GM18526 (cell line): ENCODE measurements around the gene DNAAF5.

Experiments
- POLR2A ChIP-seq: IDR thresholded peaks from 3 replicates; pipeline ENCODE4 v1.6.1; 2011; ENCODE audit not compliant: insufficient read length; ENCODE audit errors: extremely low read depth

Gene DNAAF5

GRCh38 chr7:726084-726853 is at the start of gene DNAAF5:
DNAAF5 (plus strand) TSS chr7:726699; CDS start chr7:726721, 22 bp downstream.
- peak; percentile 79 for TF ChIP-seq POLR2A

GRCh38 chr7:676972-677385 is 49.5 kb upstream of the DNAAF5 start:
- TF ChIP-seq POLR2A, result no peak

- TF ChIP-seq POLR2A, result no peak
These were observed 45.9 kb upstream of the DNAAF5 start for GRCh38 chr7:680411-681127.

- TF ChIP-seq POLR2A, result no peak
These were observed 44.8 kb upstream of the DNAAF5 start for GRCh38 chr7:681551-682307.

- no peak for TF ChIP-seq POLR2A
These were observed 43.7 kb upstream of the DNAAF5 start for GRCh38 chr7:682810-683209.

- TF ChIP-seq POLR2A, result no peak
These were observed 42.8 kb upstream of the DNAAF5 start for GRCh38 chr7:683526-684205.

GRCh38 chr7:684416-684815 is 42.1 kb upstream of the DNAAF5 start:
- no peak for TF ChIP-seq POLR2A

DNA sequence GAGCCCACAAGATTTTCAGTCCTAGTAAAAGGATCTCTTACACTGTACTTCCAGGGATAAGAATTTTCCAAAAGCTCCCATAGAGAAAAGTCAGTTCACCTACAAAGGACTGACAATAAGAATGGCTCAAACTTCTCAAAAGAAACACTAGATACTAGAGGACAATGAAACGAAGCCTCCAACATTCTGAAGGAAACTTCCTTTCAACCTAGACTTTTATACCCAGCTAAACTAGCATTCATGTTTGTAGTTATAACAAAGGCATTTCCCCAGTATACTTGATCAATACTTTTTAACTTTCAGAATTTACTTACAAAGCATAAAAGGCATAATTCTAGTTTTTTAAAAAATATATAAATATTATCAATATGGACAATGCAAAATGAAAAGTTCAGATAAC is 41.0 kb upstream of the DNAAF5 start:
- TF ChIP-seq POLR2A, result no peak

- no peak for TF ChIP-seq POLR2A
These were observed 35.8 kb upstream of the DNAAF5 start for GRCh38 chr7:690478-691360.

- no peak for TF ChIP-seq POLR2A
These were observed 35.0 kb upstream of the DNAAF5 start for GRCh38 chr7:691361-692045.

DNA sequence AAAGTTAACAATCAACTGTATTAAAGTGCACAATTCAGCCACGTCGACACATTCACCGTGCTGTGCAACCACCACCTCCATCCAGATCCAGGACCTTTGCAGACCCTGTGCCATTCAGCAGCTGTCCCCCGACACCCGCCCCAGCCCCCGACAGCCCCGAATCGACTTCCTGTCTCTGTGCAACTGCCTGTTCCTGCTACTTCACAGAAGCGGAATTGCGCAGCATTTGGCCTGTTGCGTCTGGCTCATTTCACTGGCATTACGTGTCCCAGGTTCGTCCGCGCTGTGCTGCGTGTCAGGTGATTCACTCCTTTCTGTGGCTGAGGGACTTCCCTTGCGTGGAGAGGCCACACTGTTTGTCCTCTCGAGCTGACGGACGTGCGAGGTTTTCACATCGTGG is 33.2 kb upstream of the DNAAF5 start:
- no peak for TF ChIP-seq POLR2A

DNA sequence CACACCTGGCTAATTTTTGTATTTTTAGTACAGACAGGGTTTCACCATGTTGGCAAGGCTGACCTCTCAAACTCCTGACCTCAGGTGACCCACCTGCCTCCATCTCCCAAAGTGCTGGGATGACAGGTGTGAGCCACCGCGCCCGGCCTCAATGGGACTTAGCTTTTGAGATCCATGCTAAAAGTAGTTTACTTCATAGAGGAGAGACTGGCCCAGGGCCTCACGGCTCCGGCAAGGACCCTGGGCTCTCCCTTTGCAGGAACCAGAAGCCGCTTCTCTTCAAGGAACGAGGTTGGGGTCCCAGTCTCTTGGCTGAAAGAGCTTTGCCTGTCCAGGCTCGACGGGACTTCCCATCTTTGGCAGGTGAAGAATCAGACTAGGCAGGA is 30.1 kb upstream of the DNAAF5 start:
- no peak for TF ChIP-seq POLR2A

DNA sequence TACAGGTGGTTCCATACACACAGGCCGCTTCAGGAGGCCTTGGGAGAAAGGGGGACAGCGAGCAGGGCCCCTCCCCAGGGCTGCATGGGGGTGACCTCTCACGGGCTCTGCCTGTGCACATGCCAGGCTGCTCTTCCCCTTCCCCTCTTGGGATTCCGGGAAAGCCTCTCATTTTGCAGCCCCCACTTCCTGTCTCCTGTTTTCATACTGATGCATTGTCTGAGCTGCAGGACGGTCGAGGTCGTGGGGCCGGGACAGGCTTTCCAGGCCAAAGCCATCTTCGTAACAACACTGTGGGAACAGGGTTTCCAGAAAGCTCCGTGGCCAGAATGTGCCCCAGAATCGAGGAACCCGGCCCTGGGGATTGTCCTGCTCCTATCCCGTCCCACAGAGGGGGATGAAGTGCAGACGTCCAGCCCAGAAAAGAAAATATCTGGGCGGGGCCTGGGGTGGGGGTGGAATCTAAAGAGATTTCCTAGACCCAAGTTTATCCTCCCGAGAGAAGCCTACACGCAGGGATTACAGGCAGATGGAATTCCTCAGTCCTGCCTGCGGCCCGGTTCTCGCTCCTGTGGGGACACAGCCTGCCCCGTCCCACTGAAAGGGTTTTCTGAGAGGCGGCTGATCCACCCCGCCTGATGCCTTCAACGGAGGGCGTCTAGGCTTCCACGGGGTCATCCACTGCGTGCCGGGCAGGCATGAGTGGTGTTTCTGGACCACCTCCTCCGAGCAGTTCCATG is 29.5 kb upstream of the DNAAF5 start:
- TF ChIP-seq POLR2A, result no peak
